NCI-H82 (cell line): ENCODE measurements around the gene TAF7.
"Not testable (repeated sequence)": the region's sequence is repeated elsewhere in the genome, so short reads cannot be mapped to it uniquely, and the experiment has no call there.

Experiments
- DNase-seq: peaks from one replicate; lab custom pipeline; 2025; lab: John Stamatoyannopoulos, UW

Gene TAF7

DNA sequence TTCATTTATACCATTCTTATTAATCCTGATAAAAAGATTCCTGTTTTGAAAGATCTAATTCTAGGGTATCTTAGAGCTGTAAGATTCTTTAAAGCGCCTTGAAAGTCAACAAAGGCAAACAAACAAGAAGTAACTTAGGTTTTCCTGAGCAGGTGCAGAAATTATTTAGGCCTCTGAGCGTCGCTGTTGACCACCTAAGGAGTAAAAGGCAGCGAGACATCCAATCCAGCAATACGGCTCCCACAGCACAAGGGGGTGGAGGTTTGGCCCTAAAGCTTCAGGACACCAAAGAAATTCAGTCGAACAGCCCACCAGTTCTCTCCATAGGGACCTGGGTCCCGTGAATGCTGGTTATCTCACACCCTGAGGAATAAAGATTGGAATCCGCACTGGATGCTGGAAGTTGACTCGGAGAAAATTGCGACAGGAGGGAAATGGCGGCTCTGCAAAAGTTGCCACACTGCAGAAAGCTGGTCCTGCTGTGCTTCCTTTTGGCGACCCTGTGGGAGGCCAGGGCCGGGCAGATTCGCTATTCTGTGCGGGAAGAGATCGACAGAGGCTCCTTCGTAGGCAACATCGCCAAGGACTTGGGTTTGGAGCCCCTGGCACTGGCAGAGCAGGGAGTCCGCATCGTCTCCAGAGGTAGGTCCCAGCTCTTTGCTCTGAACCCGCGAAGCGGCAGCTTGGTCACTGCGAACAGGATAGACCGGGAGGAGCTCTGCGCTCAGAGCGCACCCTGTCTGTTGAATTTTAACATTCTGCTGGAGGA lies 18.1 kb upstream of the TAF7 start, which contains the start of gene PCDHGA2:
Gene PCDHGA2 (plus strand): TSS at position 223 of the 769 bp plus-strand sequence.
- peak; percentile 21 for DNase-seq

DNA sequence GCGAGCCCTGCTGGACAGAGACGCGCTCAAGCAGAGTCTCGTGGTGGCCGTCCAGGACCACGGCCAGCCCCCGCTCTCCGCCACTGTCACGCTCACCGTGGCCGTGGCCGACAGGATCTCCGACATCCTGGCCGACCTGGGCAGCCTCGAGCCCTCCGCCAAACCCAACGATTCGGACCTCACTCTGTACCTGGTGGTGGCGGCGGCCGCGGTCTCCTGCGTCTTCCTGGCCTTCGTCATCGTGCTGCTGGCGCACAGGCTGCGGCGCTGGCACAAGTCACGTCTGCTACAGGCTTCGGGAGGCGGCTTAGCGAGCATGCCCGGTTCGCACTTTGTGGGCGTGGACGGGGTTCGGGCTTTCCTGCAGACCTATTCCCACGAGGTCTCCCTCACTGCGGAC lies 12.0 kb upstream of the TAF7 start:
- not testable (repeated sequence) for DNase-seq

DNA sequence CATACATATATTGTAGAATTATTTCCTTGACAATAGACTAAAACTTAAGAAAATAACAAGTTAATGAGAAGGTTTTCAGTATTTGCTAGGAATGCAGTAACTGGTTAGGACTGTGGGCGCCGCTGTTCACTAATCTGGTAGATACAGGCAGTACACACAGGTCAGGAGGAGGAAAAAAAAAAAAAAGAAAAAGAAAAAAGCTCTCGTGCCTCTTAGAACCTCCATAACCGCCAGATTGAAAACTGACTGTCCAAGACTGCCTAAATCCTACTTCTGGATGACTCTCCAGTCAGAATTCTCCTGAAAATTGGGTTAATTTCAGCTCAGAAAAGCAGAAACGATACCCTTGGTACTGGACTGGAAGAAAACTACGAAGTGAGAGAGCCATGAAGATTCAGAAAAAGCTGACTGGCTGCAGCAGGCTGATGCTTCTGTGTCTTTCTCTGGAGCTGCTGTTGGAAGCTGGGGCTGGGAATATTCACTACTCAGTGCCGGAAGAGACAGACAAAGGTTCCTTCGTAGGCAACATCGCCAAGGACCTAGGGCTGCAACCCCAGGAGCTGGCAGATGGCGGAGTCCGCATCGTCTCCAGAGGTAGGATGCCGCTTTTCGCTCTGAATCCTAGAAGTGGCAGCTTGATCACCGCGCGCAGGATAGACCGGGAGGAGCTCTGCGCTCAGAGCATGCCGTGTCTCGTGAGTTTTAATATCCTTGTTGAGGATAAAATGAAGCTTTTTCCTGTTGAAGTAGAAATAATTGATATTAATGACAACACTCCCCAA lies 9.9 kb upstream of the TAF7 start, which contains the start of gene PCDHGA1:
Gene PCDHGA1 (plus strand): TSS at position 216 of the 782 bp plus-strand sequence.
- peak; percentile 7 for DNase-seq

DNA sequence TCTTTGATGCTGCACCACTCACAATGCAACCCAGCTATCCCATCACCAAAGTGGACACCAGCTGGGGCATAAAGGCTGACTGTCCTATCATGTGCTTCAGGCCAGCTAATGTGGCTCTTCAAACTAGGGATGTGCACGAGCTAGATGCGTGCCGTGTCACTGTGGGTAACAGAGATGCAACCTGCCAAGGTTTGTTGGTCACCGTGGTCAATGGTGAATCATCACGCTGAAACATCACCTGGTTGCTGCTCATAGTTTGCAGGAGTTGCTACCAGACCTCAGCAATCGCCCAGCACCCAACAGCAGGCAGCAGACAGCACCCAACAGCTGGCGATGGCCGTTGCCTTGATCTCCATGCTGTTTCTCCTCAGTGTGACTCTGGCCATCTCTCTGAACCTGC lies 7.6 kb upstream of the TAF7 start:
- DNase-seq, result no peak

DNA sequence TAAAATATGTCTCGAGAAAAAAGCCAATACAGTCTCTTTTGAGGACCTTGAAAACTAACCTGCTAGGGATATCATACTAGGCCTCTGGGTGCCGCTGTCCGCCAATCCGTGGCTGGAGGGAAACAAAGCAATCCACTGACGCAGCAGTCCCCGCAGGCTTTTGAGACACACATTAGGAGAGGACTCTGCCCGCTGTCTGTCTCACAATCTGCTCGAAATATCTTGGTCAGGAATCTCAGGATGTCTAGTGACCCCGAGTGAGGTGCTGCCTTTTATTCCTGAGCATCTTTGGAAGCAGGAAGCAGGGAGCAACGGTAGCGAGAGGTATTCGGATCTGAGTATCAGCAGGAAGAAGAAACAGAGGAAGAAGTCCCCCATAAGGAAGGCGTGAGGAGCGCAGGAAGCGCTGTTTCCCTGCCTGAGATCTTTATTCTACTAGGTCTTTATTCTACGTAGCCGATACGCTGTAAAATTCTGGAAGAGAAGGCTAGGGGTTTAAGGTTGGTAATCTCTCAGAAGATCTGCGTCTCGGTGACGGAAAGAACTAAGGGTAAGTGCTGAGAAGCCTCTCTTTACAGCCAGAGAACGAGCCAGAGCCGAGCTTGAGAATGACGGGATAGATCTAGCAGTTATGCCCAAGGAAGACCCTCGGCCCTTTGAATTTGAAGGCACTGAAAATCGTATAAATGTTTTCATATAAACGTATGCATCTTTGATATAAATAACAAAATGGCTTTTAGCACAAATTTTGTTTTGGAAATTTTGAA lies 5.7 kb upstream of the TAF7 start:
- DNase-seq, result peak; percentile 66

DNA sequence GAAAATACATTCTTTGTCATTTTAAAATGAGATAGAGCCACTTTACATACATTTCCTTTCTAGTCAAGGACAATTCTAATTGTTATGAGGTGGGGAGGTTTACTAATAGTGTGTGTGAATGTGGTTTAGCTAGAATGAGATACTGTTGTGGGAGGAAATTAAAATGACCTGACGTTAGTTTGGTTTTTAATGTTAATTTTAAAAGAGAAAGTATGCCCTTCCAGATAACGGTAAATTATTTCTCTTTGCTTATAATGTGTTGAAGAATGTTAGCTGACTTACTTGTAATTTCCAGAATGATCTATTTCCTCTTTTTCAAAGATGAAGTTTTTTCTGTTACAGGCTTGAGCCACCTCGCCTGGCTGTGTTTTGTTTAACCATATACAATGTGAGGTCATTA lies 1.7 kb upstream of the TAF7 start:
- no peak for DNase-seq

DNA sequence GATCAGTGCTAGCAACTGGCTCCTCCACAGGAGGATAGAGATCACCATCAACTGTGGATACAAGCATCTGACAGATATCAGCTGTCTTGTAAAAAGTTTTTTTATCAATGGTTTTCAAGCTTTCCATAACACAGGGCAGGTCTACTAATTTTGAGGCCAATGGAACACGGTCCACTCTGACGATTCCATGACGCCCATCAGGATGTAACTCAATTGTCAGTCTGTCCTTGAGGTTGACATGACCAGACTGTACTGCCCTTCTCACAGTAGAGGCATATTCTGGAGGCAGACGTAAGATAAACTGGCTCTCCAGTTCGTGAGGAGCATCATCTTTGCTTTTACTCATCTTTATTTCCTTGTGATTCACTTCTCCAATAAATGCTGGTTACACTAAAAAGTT lies 885 bp downstream of the TAF7 start:
- DNase-seq, result no peak

DNA sequence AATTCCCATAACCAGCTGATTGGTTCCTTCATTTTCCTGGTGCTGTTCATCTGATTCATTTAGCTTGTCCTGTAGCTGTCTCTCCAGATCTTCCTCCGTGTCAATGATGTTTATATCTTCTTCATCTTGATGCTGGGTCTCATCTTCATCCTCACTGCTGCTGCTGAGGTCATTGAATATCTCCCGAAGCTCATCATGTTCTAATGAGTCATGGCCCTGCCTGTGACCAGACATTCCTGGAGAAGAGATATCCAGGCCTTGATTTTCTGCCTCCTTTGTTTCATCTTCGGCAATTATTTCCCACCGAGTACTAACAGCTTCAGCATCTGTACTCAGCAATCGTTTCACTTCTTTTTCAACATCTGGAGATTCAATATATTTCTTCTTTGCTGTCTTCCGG lies 1.4 kb downstream of the TAF7 start:
- no peak for DNase-seq

DNA sequence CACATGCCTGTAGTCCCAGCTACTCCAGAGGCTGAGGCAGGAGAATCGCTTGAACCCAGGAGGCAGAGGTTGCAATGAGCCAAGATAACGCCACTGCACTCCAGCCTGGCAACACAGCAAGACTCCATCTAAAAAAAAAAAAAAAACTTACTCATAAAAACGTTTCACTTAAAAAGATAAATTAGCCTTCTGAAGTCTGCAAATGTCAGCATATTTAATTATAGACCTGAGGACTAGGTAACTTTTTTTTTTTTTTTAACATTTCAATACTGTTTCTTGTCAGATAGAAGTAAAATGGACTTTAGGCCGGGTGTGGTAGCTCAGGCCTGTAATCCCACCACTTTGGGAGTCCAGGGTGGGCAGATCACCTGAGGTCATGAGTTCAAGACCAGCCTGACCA lies 3.6 kb downstream of the TAF7 start:
- DNase-seq, result not testable (repeated sequence)

DNA sequence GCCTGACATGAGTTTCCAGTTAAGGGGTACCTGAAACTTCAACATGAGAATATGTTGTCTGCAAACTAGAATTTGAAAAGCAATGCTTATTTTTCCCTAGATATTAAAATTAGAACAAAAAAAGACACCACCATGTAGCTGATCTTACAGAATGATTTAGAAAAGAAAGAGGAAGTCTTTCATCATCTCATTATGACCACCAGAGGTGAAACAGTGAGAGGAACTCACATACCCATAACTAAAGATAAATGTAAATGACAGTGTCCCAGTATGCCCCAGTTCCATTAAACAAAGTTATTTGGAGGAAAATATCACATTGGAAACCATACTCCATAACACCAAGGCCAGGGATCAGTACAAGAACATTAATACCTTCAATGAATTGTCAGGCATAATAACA lies 6.9 kb downstream of the TAF7 start:
- DNase-seq, result no peak

DNA sequence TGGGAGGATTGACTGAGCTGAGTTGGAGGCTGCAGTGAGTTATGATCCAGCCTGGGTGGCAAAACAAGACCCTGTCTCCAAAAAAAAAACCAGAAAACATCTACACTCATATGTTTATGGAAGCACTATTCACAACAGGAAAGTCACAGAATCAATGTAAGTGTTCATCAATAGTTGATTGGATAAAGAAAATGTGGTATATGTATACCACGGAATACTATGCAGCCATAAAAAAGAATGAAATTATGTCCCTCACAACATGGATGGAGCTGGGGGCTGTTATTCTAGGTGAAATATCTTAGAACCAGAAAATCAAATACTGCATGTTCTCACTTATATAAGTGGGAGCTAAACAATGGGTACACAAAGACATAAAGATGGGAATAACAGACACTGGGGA lies 14.0 kb downstream of the TAF7 start:
- DNase-seq, result no peak

DNA sequence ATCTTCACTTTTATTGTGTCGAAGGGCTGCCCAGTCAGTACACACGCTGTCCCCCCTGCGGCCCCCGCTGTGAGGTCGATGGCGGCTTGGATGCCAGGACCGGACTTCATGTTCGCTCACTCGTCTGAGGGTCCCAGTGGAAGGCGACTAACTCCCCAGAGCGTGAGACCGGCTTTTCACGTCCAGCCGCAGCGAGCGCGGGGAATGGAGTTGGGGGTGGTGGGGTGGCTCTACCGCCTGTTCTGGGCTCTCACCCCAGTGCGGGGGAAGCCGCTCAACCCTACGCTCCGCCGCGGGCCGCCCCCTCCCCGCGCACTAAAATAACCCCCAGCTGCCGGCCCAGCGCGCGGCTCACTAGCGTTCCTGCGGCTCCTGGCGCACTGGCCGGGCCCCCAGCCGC lies 16.8 kb downstream of the TAF7 start, which contains the start of gene SLC25A2:
Gene SLC25A2 (minus strand): TSS at position 294 of the 400 bp plus-strand sequence. CDS start 184 bp downstream, at position 110.
- DNase-seq, result no peak

DNA sequence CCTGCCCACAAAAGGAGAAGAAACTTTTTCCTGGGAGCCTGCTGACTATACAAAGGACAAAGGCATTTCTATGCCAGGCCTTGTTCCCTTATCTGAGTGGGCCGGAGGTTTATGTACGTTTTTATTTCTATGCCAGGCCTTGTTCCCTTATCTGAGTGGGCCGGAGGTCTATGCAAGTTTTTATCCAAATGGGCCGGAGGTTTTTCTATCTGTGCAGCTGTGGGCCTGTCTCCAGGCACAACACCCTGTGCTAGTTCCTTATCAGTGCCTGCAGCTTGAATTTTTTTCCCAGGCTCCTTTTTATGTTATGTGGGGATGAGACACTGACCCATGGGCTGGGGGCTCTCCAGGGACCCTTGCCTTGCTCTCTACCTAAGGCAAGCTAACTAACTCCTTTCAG lies 22.2 kb downstream of the TAF7 start:
- DNase-seq, result no peak

DNA sequence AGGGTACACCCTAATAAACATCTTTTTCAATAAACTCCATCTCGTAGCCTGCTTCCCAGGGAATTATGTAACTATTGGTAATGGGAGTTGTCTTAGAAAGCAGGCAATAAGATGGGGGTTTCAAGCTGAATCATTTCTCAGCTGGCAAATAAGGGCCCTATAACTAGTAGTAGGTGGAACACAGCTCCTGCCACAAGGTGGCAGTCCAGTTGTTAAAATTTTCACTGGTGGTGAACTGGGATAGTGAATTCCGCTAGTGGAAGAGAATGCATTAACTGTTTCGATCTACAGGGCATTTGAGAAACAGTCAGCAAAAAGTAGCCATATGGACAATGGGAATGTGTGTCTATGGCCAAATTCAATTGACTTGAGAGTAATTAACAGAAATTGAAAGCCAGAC lies 47.7 kb downstream of the TAF7 start:
- peak; percentile 2 for DNase-seq

DNA sequence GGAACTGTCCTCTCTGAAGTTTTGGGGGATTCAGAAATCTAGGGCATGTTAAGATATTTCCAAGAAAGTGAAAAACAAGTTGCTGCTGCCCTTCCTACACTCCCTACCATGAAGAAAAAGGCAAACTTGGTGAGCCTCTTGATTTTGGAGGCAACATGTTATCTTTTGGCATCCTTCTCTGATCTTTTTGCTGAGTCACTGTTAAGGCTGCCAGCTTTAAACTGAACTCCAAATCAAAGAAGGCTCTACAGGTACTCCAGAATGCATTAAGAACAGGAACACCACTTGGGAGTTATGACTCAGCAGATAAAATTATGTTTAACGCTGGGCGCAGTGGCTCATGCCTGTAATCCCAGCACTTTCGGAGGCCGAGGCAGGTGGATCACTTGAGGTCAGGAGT lies 51.4 kb downstream of the TAF7 start:
- no peak for DNase-seq
